ENCODE data around the gene PRR19. TPM values are rescaled to one million over a fixed set of nuclear protein-coding genes. Genes with fewer than 3 reads are reported as not detected.
"Not testable (repeated sequence)": the region's sequence is repeated elsewhere in the genome, so short reads cannot be mapped to it uniquely, and the experiment has no call there.

The PRR19 gene
- polyA plus RNA-seq, 4 donors: 1.6 to 2.1 (median 2.0) TPM

GRCh38 chr19:42323473-42323851, 21.5 kb downstream of the PRR19 start:
- no peak for DNase-seq (ENCODE audit: low read depth in 4 of 4, low spot score in 3 of 4)

- no peak for DNase-seq (ENCODE audit: low read depth in 4 of 4, low spot score in 3 of 4)
Measured at GRCh38 chr19:42323852-42324654, 22.1 kb downstream of the PRR19 start.

- no peak for DNase-seq (ENCODE audit: low read depth in 4 of 4, low spot score in 3 of 4)
Measured at GRCh38 chr19:42324655-42325307, 22.8 kb downstream of the PRR19 start.

- peak; percentile 95 to 99 (median 97) for DNase-seq (ENCODE audit: low read depth in 4 of 4, low spot score in 3 of 4)
Measured at GRCh38 chr19:42325308-42325895, 23.5 kb downstream of the PRR19 start, which contains the start of gene MEGF8. Gene MEGF8 (plus strand): TSS chr19:42325635. CDS start chr19:42326244, 609 bp downstream.

GRCh38 chr19:42325896-42326771, 24.2 kb downstream of the PRR19 start:
- no peak for DNase-seq (ENCODE audit: low read depth in 4 of 4, low spot score in 3 of 4)

GRCh38 chr19:42326969-42327368, 25.0 kb downstream of the PRR19 start:
- DNase-seq (ENCODE audit: low read depth in 4 of 4, low spot score in 3 of 4): no peak

GRCh38 chr19:42327381-42327780, 25.4 kb downstream of the PRR19 start:
- DNase-seq (ENCODE audit: low read depth in 4 of 4, low spot score in 3 of 4): no peak

GRCh38 chr19:42328106-42328505, 26.2 kb downstream of the PRR19 start:
- no peak for DNase-seq (ENCODE audit: low read depth in 4 of 4, low spot score in 3 of 4)

GRCh38 chr19:42328854-42329253, 26.9 kb downstream of the PRR19 start:
- DNase-seq (ENCODE audit: low read depth in 4 of 4, low spot score in 3 of 4): no peak

GRCh38 chr19:42330241-42330711, 28.3 kb downstream of the PRR19 start:
- no peak for DNase-seq (ENCODE audit: low read depth in 4 of 4, low spot score in 3 of 4)

GRCh38 chr19:42331333-42331732, 29.4 kb downstream of the PRR19 start:
- DNase-seq (ENCODE audit: low read depth in 4 of 4, low spot score in 3 of 4): not testable (repeated sequence)

- DNase-seq (ENCODE audit: low read depth in 4 of 4, low spot score in 3 of 4): no peak
Measured at GRCh38 chr19:42332059-42332458, 30.1 kb downstream of the PRR19 start.

- no peak for DNase-seq (ENCODE audit: low read depth in 4 of 4, low spot score in 3 of 4)
Measured at GRCh38 chr19:42333018-42333417, 31.1 kb downstream of the PRR19 start.

- DNase-seq (ENCODE audit: low read depth in 4 of 4, low spot score in 3 of 4): no peak
Measured at GRCh38 chr19:42333975-42334696, 32.2 kb downstream of the PRR19 start.

GRCh38 chr19:42334697-42335373, 32.9 kb downstream of the PRR19 start:
- DNase-seq (ENCODE audit: low read depth in 4 of 4, low spot score in 3 of 4): no peak

GRCh38 chr19:42335374-42335936, 33.5 kb downstream of the PRR19 start:
- no peak for DNase-seq (ENCODE audit: low read depth in 4 of 4, low spot score in 3 of 4)

GRCh38 chr19:42335971-42336370, 34.0 kb downstream of the PRR19 start:
- no peak for DNase-seq (ENCODE audit: low read depth in 4 of 4, low spot score in 3 of 4)

- DNase-seq (ENCODE audit: low read depth in 4 of 4, low spot score in 3 of 4): not testable (repeated sequence)
Measured at GRCh38 chr19:42339126-42339860, 37.4 kb downstream of the PRR19 start.
